HG03095 (cell line): ENCODE data around the gene MRFAP1L1.

ENCODE experiments used
- ATAC-seq: cut with Tn5 transposase; IDR thresholded peaks from one replicate; pipeline ENCODE4 v1.9.1; 2021; ENCODE audit warnings: moderate library complexity; ENCODE audit not compliant: unreplicated experiment

Gene MRFAP1L1

DNA sequence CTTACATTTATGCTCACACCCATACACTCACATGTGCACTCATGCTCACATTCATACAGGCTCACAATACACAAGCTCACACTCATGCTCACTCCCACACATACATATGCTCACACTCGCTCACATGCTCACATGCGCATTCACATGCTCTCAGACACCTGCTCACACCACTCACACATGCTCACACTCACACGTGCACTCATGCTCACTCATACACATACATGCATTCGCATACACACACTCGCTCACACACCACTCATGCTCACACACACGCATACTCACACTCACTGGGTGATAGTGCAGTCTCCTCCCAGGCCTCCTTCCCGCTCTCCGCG, 44.4 kb downstream of the MRFAP1L1 start:
- ATAC-seq: no peak

DNA sequence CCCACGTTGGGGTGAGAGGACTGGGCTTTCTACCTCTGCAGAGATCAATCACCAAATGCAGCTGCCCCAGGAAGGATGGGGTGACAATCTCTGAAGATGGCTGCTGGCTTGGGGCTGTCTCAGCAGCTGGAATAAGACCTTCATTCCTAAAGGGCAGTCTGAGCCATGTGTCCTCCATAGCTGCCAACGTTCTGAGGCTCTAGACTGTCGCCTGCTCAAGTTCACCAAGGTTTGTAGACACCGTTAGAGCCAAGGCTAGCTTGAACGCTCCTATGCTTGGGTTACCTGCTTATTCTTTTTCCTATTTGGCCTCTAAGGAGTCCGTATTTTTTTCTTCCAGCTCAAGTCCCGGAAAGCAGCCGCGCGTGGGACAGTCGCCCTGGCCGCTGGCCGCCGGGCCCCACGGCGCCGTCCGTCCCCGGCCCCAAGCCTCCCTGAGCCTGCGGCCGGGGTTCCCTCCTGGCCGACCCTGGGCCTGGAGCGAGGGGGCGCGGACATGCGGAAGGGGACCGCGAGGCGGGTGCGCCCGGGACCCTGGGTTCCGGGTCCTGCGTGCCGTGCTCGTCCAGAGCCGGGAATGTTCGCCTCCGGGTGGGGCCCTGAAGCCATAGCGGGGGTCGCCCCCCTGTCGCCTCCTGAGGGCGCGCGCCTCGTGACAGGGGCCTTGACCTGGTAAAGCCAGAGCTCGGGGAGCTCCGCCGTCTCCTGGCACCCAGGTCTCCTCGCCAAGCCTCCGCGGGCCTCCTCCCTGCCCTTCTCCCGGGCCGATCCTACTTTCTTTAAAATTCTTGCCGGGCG, 45.9 kb downstream of the MRFAP1L1 start:
- no peak for ATAC-seq

DNA sequence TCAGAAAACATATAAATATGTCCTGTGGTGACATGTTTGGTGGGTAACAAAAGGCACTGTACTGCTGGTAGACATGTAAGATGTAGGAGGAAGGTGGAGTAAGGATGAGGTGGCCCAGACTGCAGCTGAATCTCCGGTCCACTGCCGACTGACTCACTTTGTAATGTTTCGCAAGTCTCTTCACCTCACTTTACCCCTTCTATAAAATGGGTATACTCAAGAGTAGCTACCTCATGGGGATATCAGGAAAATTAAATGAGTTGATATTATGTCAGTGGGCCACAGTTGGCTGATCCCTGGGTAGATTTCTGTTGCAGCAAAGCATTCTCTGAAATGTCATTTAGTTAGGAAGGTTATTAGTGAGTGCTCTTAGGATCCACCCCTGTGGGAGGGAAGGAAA, 47.1 kb downstream of the MRFAP1L1 start:
- no peak for ATAC-seq

DNA sequence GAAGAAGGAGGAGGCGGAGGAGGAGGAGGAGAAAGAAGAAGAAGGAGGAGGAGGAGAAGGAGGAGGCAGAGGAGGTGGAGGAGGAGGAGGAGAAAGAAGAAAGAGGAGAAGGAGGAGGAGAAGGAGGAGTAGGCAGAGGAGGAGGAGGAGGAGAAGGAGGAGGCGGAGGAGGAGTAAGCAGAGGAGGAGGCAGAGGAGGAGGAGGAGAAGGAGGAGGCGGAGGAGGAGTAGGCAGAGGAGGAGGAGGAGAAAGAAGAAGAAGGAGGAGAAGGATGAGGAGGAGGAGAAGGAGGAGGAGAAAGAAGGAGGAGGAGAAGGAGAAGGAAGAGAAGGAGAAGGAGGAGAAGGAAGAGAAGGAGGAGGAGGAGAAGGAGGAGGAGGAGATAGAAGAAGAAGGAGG, 49.2 kb downstream of the MRFAP1L1 start:
- ATAC-seq: no peak

DNA sequence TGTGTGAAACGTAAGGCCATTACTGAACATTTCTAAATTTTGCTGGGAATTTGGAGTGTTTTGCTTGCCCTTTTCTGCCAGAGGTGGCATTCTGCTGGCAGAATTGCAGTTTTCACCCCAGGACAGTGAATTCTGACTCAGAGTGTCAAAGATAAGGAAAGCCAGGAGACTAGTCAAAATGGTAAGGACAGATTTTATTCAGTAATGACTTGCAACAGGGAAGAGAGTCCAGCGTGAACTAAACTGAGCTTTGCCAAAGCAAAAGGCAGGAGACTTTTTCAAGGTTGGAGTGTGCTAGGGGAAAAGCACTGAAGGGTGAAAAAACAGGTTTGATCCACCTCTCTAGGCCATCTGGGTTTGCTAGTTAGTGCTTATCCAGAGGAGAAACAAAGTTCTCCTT, 49.8 kb downstream of the MRFAP1L1 start:
- no peak for ATAC-seq

DNA sequence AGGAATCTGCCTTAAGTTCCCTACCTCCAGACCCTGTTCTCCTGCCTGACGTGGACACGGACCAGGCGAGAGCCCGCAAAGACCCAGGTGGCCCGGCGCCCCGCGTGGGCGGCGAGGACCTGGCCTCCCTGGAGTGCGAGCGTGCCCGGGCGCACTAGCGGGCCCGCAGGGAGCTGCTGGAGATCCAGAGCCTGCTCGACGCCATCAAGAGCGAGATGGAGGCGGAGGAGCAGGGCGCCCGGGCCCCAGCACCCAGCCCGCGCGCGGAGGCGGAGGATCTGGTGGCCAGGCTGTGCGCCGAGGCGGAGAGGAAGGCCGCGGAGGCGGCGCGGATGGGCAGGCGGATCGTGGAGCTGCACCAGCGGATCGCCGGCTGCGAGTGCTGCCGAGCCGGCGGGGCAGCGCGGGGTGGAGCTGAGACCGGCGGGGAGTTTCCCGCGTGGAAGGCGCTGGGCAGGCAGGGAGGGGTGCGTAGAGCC, 51.0 kb downstream of the MRFAP1L1 start:
- ATAC-seq: no peak

DNA sequence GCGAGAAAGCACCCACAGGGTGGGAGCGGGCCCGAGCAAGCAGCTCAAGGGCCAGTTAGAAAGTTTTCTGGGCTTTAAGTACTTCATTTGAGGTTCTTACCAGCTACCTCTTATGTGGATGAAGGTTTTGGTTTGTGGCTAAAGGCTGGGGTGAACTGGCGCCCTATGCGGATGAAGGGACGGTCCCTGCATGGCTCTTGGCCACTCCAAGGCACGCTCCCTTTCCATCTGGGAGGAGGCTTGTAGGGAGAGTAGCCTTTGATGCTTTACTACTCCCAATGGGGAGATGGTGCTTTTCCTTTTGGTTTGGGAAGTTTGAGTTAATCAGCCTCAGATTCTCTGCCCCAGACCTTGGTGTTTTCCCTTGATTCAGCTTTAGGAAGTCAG, 51.5 kb downstream of the MRFAP1L1 start:
- no peak for ATAC-seq
